Astrocyte (in vitro differentiated cells and primary cell): ENCODE measurements around the gene SH3RF1.

Source experiments
- EZH2 ChIP-seq: IDR thresholded peaks from 2 replicates; pipeline ENCODE4 v1.6.1; 2012; ENCODE audit warnings: mild to moderate bottlenecking, low read length, inconsistent platforms; ENCODE audit not compliant: insufficient read depth
- TF ChIP-seq, protein P1 (sequence below): IDR thresholded peaks from 2 replicates; pipeline ENCODE4 v1.5.1; 2011; ENCODE audit warnings: low read depth, mild to moderate bottlenecking, inconsistent platforms, low read length, moderate library complexity; ENCODE audit not compliant: insufficient read depth

DNA sequence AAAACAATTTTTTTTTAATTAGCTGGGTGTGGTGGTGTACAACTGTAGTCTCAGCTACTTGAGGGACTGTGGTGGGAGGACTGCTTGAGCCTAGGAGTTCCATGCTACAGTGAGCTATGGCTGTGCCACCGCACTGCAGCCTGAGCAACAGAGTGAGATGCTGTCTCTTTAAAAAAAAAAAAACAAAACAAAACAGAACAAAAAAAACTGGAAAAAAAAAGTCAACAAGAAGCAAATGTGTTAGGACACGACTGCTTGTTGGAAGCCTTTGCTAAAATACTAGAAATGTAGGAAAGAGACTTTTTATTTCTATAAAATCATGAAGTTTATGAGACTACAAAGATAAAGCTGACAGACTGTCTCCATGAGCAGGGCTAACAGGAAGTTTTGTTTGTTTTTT, 87.2 kb downstream of the SH3RF1 start:
- TF ChIP-seq, protein P1, sequence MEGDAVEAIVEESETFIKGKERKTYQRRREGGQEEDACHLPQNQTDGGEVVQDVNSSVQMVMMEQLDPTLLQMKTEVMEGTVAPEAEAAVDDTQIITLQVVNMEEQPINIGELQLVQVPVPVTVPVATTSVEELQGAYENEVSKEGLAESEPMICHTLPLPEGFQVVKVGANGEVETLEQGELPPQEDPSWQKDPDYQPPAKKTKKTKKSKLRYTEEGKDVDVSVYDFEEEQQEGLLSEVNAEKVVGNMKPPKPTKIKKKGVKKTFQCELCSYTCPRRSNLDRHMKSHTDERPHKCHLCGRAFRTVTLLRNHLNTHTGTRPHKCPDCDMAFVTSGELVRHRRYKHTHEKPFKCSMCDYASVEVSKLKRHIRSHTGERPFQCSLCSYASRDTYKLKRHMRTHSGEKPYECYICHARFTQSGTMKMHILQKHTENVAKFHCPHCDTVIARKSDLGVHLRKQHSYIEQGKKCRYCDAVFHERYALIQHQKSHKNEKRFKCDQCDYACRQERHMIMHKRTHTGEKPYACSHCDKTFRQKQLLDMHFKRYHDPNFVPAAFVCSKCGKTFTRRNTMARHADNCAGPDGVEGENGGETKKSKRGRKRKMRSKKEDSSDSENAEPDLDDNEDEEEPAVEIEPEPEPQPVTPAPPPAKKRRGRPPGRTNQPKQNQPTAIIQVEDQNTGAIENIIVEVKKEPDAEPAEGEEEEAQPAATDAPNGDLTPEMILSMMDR, result no peak
- no peak for TF ChIP-seq EZH2
